Neural cell (in vitro differentiated cells): ENCODE measurements around the gene C2CD4A. TPM values are rescaled to one million over a fixed set of nuclear protein-coding genes. Genes with fewer than 3 reads are reported as not detected.

Experiments
- H2AFZ ChIP-seq: fragments of 200-600, 300-800 bp; sonication (generic), shearing (Covaris generic); 2 replicates; pipeline ENCODE4 v1.6.0; 2014; ENCODE audit warnings: low read depth, mild to moderate bottlenecking, antibody characterized with exemption, low read length, moderate library complexity
- H3F3A ChIP-seq: fragments of 200-600 bp; shearing (Covaris generic); 2 replicates; pipeline ENCODE4 v1.6.1; 2016; ENCODE audit warnings: mild to moderate bottlenecking, moderate library complexity, mixed read lengths, antibody characterized with exemption, low read length; ENCODE audit not compliant: insufficient read depth, poor library complexity, severe bottlenecking
- H3K27ac ChIP-seq: fragments of 200-600, 300-800 bp; sonication (generic), shearing (Covaris generic); 2 replicates; pipeline ENCODE4 v1.5.1; 2014; ENCODE audit warnings: mild to moderate bottlenecking, low read length, moderate library complexity
- H3K27me3 ChIP-seq: fragments of 300-800, 200-600 bp; sonication (generic), shearing (Covaris generic); 2 replicates; pipeline ENCODE4 v1.6.0; 2014; ENCODE audit warnings: mild to moderate bottlenecking, low read depth, low read length, moderate library complexity; ENCODE audit not compliant: insufficient read depth
- H3K36me3 ChIP-seq: fragments of 300-800, 200-600 bp; sonication (generic), shearing (Covaris generic); 2 replicates; pipeline ENCODE4 v1.5.1; 2014; ENCODE audit warnings: mild to moderate bottlenecking, antibody characterized with exemption, low read length, moderate library complexity; ENCODE audit not compliant: insufficient read depth
- H3K4me2 ChIP-seq: fragments of 300-800, 200-600 bp; sonication (generic), shearing (Covaris generic); 2 replicates; pipeline ENCODE4 v1.6.0; 2014; ENCODE audit warnings: mild to moderate bottlenecking, low read length
- H3K4me3 ChIP-seq: fragments of 300-800, 200-600 bp; sonication (generic), shearing (Covaris generic); 2 replicates; pipeline ENCODE4 v1.5.1; 2014; ENCODE audit warnings: mild to moderate bottlenecking, low read length, moderate library complexity
- H3K79me2 ChIP-seq: fragments of 200-600 bp; shearing (Covaris generic); replicated peaks from 2 replicates; pipeline ENCODE4 v1.6.0; 2014; ENCODE audit warnings: mild to moderate bottlenecking, low read length, moderate library complexity; ENCODE audit not compliant: insufficient read depth
- H3K9ac ChIP-seq: fragments of 300-800, 200-600 bp; sonication (generic), shearing (Covaris generic); 2 replicates; pipeline ENCODE4 v1.6.1; 2016; ENCODE audit warnings: mild to moderate bottlenecking, low read length, mixed read lengths
- H3K9me2 ChIP-seq: fragments of 200-600 bp; shearing (Covaris generic); 2 replicates; pipeline ENCODE4 v1.6.1; 2016; ENCODE audit warnings: mild to moderate bottlenecking, low read length, mixed read lengths; ENCODE audit not compliant: insufficient read depth
- H3K9me3 ChIP-seq: fragments of 200-600, 300-800 bp; sonication (generic), shearing (Covaris generic); 2 replicates; pipeline ENCODE4 v1.6.1; 2016; ENCODE audit warnings: mild to moderate bottlenecking, mixed run types, low read length, moderate library complexity, mixed read lengths
- H4K20me1 ChIP-seq: fragments of 200-600 bp; shearing (Covaris generic); 2 replicates; pipeline ENCODE4 v1.6.1; 2016; ENCODE audit warnings: mild to moderate bottlenecking, mixed run types; ENCODE audit not compliant: insufficient read depth
- CTCF ChIP-seq: fragments of 450-650 bp; IDR thresholded peaks from 2 replicates; pipeline ENCODE4 v1.5.1; 2014; ENCODE audit warnings: antibody characterized with exemption, mild to moderate bottlenecking, moderate library complexity; ENCODE audit not compliant: poor library complexity, severe bottlenecking
- EP300 ChIP-seq: fragments of 450-650 bp; conservative IDR thresholded peaks from 2 replicates; pipeline ENCODE4 v1.6.1; 2014; ENCODE audit warnings: antibody characterized with exemption, mild to moderate bottlenecking, moderate library complexity; ENCODE audit not compliant: poor library complexity, severe bottlenecking
- EZH2 ChIP-seq: fragments of 200-600, 300-800 bp; shearing (Covaris generic), sonication (generic); IDR thresholded peaks from 2 replicates; pipeline ENCODE4 v1.6.1; 2014; ENCODE audit warnings: antibody characterized with exemption, low read length, borderline replicate concordance, mild to moderate bottlenecking; ENCODE audit not compliant: insufficient read depth, poor library complexity, severe bottlenecking
- MXI1 ChIP-seq: fragments of 450-650 bp; conservative IDR thresholded peaks from 2 replicates; pipeline ENCODE4 v1.6.1; 2014; ENCODE audit warnings: antibody characterized with exemption, mild to moderate bottlenecking; ENCODE audit not compliant: poor library complexity, severe bottlenecking
- POLR2AphosphoS5 ChIP-seq: IDR thresholded peaks from 2 replicates; pipeline ENCODE4 v1.6.1; 2012
- RAD21 ChIP-seq: fragments of 450-650 bp; conservative IDR thresholded peaks from 2 replicates; pipeline ENCODE4 v1.6.1; 2014; ENCODE audit warnings: antibody characterized with exemption, mild to moderate bottlenecking, moderate library complexity
- TAF1 ChIP-seq: IDR thresholded peaks from 2 replicates; pipeline ENCODE4 v1.6.1; 2012; ENCODE audit warnings: low read depth
- polyA plus RNA-seq: library from polyadenylated mRNA; depleted of rRNA; stranded (reverse); fragments of >200 nt; gene quantifications from 2 replicates; pipeline ENCODE4 v1.2.3, GENCODE V29; 2014
- TF ChIP-seq, protein P1 (sequence below): IDR thresholded peaks from 2 replicates; pipeline ENCODE4 v1.6.1; 2012; ENCODE audit warnings: borderline replicate concordance

C2CD4A gene
- polyA plus RNA-seq, 1 donor from 2014 or later, result not detected

DNA sequence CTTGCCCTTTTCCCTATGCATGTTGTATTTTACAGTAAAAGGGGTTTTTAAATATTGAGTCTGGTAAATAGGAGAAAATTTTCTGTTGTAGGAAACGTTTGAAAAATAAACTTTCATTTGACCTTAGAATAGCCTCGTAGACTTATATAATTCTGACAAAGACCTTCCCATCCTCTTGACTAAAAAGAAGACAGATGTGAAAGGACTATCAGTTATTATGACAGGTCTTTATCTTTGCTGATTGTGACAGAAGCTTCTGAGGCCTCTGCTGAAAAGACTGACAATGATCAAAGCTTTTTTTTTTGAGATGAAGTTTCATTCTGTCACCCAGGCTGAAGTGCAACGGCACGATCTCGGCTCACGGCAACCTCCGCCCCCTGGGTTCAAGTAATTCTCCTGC lies 24.2 kb downstream of the C2CD4A start:
- Histone ChIP-seq H3F3A (no peaks in the 10 kb centered on the region), H3K4me3 (no peak overlapping the region), H2AFZ (no peak overlapping the region), H4K20me1 (no peaks in the 10 kb centered on the region), H3K36me3 (no peaks in the 10 kb centered on the region), H3K4me2 (no peak overlapping the region), H3K27ac (no peak overlapping the region), H3K9me3 (no peaks in the 10 kb centered on the region), H3K27me3 (no peaks in the 10 kb centered on the region), H3K79me2 (no peaks in the 10 kb centered on the region), H3K9me2 (no peaks in the 10 kb centered on the region), H3K9ac (no peak overlapping the region)
- TF ChIP-seq TAF1 (no peak), EP300 (no peak)
- TF ChIP-seq, protein P1, sequence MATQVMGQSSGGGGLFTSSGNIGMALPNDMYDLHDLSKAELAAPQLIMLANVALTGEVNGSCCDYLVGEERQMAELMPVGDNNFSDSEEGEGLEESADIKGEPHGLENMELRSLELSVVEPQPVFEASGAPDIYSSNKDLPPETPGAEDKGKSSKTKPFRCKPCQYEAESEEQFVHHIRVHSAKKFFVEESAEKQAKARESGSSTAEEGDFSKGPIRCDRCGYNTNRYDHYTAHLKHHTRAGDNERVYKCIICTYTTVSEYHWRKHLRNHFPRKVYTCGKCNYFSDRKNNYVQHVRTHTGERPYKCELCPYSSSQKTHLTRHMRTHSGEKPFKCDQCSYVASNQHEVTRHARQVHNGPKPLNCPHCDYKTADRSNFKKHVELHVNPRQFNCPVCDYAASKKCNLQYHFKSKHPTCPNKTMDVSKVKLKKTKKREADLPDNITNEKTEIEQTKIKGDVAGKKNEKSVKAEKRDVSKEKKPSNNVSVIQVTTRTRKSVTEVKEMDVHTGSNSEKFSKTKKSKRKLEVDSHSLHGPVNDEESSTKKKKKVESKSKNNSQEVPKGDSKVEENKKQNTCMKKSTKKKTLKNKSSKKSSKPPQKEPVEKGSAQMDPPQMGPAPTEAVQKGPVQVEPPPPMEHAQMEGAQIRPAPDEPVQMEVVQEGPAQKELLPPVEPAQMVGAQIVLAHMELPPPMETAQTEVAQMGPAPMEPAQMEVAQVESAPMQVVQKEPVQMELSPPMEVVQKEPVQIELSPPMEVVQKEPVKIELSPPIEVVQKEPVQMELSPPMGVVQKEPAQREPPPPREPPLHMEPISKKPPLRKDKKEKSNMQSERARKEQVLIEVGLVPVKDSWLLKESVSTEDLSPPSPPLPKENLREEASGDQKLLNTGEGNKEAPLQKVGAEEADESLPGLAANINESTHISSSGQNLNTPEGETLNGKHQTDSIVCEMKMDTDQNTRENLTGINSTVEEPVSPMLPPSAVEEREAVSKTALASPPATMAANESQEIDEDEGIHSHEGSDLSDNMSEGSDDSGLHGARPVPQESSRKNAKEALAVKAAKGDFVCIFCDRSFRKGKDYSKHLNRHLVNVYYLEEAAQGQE, result no peak

- Histone ChIP-seq H4K20me1 (no peaks in the 10 kb centered on the region), H3K9me2 (no peaks in the 10 kb centered on the region), H3F3A (no peaks in the 10 kb centered on the region), H3K9me3 (no peaks in the 10 kb centered on the region), H3K79me2 (no peaks in the 10 kb centered on the region), H3K9ac (no peak overlapping the region), H2AFZ (no peak overlapping the region), H3K36me3 (no peaks in the 10 kb centered on the region), H3K27me3 (no peaks in the 10 kb centered on the region), H3K27ac (no peak overlapping the region), H3K4me3 (no peak overlapping the region), H3K4me2 (no peak overlapping the region)
- TF ChIP-seq TAF1, result no peak
- TF ChIP-seq CTCF, result no peak
- no peak for TF ChIP-seq RAD21
- TF ChIP-seq POLR2AphosphoS5, result no peak
- TF ChIP-seq EZH2, result no peak
- TF ChIP-seq MXI1, result no peak
- no peak for TF ChIP-seq EP300
Observed at GRCh38 chr15:62093809-62094208, 27.0 kb downstream of the C2CD4A start.

GRCh38 chr15:62094388-62094787 lies 27.6 kb downstream of the C2CD4A start:
- Histone ChIP-seq H3K9me2 (no peaks in the 10 kb centered on the region), H3K79me2 (no peaks in the 10 kb centered on the region), H3K9ac (no peak overlapping the region), H2AFZ (no peak overlapping the region), H3K4me2 (no peak overlapping the region), H3K36me3 (no peaks in the 10 kb centered on the region), H4K20me1 (no peaks in the 10 kb centered on the region), H3F3A (no peaks in the 10 kb centered on the region), H3K27ac (no peak overlapping the region), H3K4me3 (no peak overlapping the region), H3K27me3 (no peaks in the 10 kb centered on the region), H3K9me3 (no peaks in the 10 kb centered on the region)
- no peak for TF ChIP-seq POLR2AphosphoS5
- no peak for TF ChIP-seq EP300
- no peak for TF ChIP-seq CTCF
- no peak for TF ChIP-seq RAD21
- TF ChIP-seq TAF1, result no peak
- no peak for TF ChIP-seq MXI1
